H9 (cell line): ENCODE results near the gene MAP3K8. TPM values are rescaled to one million over a fixed set of nuclear protein-coding genes. Genes with fewer than 3 reads are reported as not detected.

ENCODE experiments used
- DNase-seq: peaks from one replicate; pipeline ENCODE4 v3.0.0-alpha.2; 2017
- H2AFZ ChIP-seq: one replicate; pipeline ENCODE4 v1.6.1; 2013; ENCODE audit warnings: mild to moderate bottlenecking, low read length, control low read depth, moderate library complexity
- H2AK5ac ChIP-seq: 2 replicates; pipeline ENCODE4 v1.6.1; 2013; ENCODE audit warnings: low read length, control low read depth, mixed read lengths; ENCODE audit not compliant: insufficient read length
- H2BK120ac ChIP-seq: one replicate; pipeline ENCODE4 v1.6.1; 2013; ENCODE audit warnings: low read depth, mild to moderate bottlenecking, low read length, control low read depth, inconsistent platforms; ENCODE audit not compliant: poor library complexity, severe bottlenecking
- H2BK12ac ChIP-seq: 2 replicates; pipeline ENCODE4 v1.6.1; 2013; ENCODE audit warnings: low read length, control low read depth, mixed read lengths, low read depth; ENCODE audit not compliant: insufficient read length
- H2BK15ac ChIP-seq: 2 replicates; pipeline ENCODE4 v1.6.1; 2013; ENCODE audit warnings: low read depth, low read length, control low read depth
- H2BK20ac ChIP-seq: one replicate; pipeline ENCODE4 v1.6.1; 2013; ENCODE audit warnings: low read depth, mild to moderate bottlenecking, low read length, control low read depth, inconsistent platforms; ENCODE audit not compliant: poor library complexity, severe bottlenecking
- H2BK5ac ChIP-seq: 2 replicates; pipeline ENCODE4 v1.6.1; 2013; ENCODE audit warnings: low read length, control low read depth, mixed read lengths; ENCODE audit not compliant: insufficient read length
- H3K14ac ChIP-seq: 2 replicates; pipeline ENCODE4 v1.6.1; 2013; ENCODE audit warnings: low read length, control low read depth; ENCODE audit not compliant: insufficient read depth
- H3K18ac ChIP-seq: 2 replicates; pipeline ENCODE4 v1.6.1; 2013; ENCODE audit warnings: low read depth, mild to moderate bottlenecking, mixed read lengths, low read length, control low read depth; ENCODE audit not compliant: insufficient read length
- H3K23ac ChIP-seq: 2 replicates; pipeline ENCODE4 v1.6.1; 2013; ENCODE audit warnings: low read length, control low read depth, mixed read lengths, low read depth; ENCODE audit not compliant: insufficient read length
- H3K23me2 ChIP-seq: 2 replicates; pipeline ENCODE4 v1.6.1; 2013; ENCODE audit warnings: low read depth, mild to moderate bottlenecking, mixed read lengths, low read length, control low read depth; ENCODE audit not compliant: insufficient read length, poor library complexity, severe bottlenecking
- H3K27ac ChIP-seq: 2 replicates; pipeline ENCODE4 v1.5.1; 2013; ENCODE audit warnings: low read length, control low read depth, mixed read lengths, low read depth; ENCODE audit not compliant: insufficient read length
- H3K27me3 ChIP-seq: 2 replicates; pipeline ENCODE4 v1.6.1; 2013; ENCODE audit warnings: low read length, control low read depth, inconsistent platforms; ENCODE audit not compliant: insufficient read depth
- H3K4ac ChIP-seq: 2 replicates; pipeline ENCODE4 v1.6.1; 2013; ENCODE audit warnings: low read depth, mild to moderate bottlenecking, control low read depth, inconsistent platforms, low read length, moderate library complexity
- H3K4me1 ChIP-seq: 2 replicates; pipeline ENCODE4 v1.6.1; 2013; ENCODE audit warnings: low read length, control low read depth, inconsistent platforms; ENCODE audit not compliant: insufficient read depth
- H3K4me2 ChIP-seq: 2 replicates; pipeline ENCODE4 v1.6.1; 2013; ENCODE audit warnings: low read length, control low read depth, mixed read lengths; ENCODE audit not compliant: insufficient read length, insufficient read depth
- H3K56ac ChIP-seq: 2 replicates; pipeline ENCODE4 v1.6.1; 2013; ENCODE audit warnings: low read depth, mild to moderate bottlenecking, mixed read lengths, low read length, control low read depth; ENCODE audit not compliant: insufficient read length
- H3K79me1 ChIP-seq: 2 replicates; pipeline ENCODE4 v1.6.1; 2013; ENCODE audit warnings: low read depth, mild to moderate bottlenecking, moderate library complexity, low read length, control low read depth, inconsistent platforms; ENCODE audit not compliant: insufficient read depth, poor library complexity, severe bottlenecking
- H3K79me2 ChIP-seq: 2 replicates; pipeline ENCODE4 v1.6.1; 2013; ENCODE audit warnings: low read length, control low read depth, inconsistent platforms; ENCODE audit not compliant: insufficient read depth
- H3K9ac ChIP-seq: 2 replicates; pipeline ENCODE4 v1.6.1; 2013; ENCODE audit warnings: low read length, control low read depth, mixed read lengths; ENCODE audit not compliant: insufficient read length; ENCODE audit errors: extremely low read depth
- H3K9me3 ChIP-seq: one replicate; pipeline ENCODE4 v1.6.1; 2013; ENCODE audit warnings: low read depth, low read length, inconsistent platforms; ENCODE audit not compliant: control insufficient read depth
- H3T11ph ChIP-seq: one replicate; pipeline ENCODE4 v1.6.1; 2013; ENCODE audit warnings: mild to moderate bottlenecking, low read length, control low read depth, inconsistent platforms
- H4K20me1 ChIP-seq: one replicate; pipeline ENCODE4 v1.6.1; 2013; ENCODE audit not compliant: control insufficient read depth, insufficient read length, insufficient read depth
- H4K5ac ChIP-seq: 2 replicates; pipeline ENCODE4 v1.6.1; 2013; ENCODE audit warnings: low read depth, mild to moderate bottlenecking, mixed read lengths, low read length, control low read depth; ENCODE audit not compliant: insufficient read length
- H4K8ac ChIP-seq: replicated peaks from 2 replicates; pipeline ENCODE4 v1.6.1; 2013; ENCODE audit warnings: low read length, control low read depth, mixed read lengths, low read depth; ENCODE audit not compliant: insufficient read length
- H4K91ac ChIP-seq: 2 replicates; pipeline ENCODE4 v1.6.1; 2013; ENCODE audit warnings: low read depth, mild to moderate bottlenecking, moderate library complexity, mixed read lengths, low read length, control low read depth; ENCODE audit not compliant: insufficient read length
- H3K27ac Mint-ChIP-seq, 3 experiments: 2 replicates in 2 of 3; 3 replicates in 1 of 3; pipeline ENCODE4 v1.8.0; 2020 to 2021; ENCODE audit warnings: mixed read lengths in 3 of 3, mild to moderate bottlenecking in 1 of 3, moderate library complexity in 1 of 3
- H3K27me3 Mint-ChIP-seq: 2 replicates; pipeline ENCODE4 v1.8.0; 2021; ENCODE audit warnings: low read depth, mild to moderate bottlenecking, moderate library complexity, mixed read lengths
- H3K36me3 Mint-ChIP-seq, 3 experiments: 2 replicates in 2 of 3; 3 replicates in 1 of 3; pipeline ENCODE4 v1.8.0; 2020 to 2021; ENCODE audit warnings: low read depth in 3 of 3, mixed read lengths in 3 of 3; ENCODE audit not compliant: insufficient read depth in 1 of 3
- H3K4me1 Mint-ChIP-seq, 2 experiments: 2 replicates each; pipeline ENCODE4 v1.8.0; 2020; ENCODE audit warnings: mixed read lengths in 2 of 2
- H3K4me3 Mint-ChIP-seq, 2 experiments: 2 replicates in 1 of 2; 3 replicates in 1 of 2; pipeline ENCODE4 v1.8.0; 2020 to 2021; ENCODE audit warnings: mild to moderate bottlenecking in 2 of 2, mixed read lengths in 2 of 2, moderate library complexity in 1 of 2
- H3K9me3 Mint-ChIP-seq, 2 experiments: 2 replicates in 1 of 2; 3 replicates in 1 of 2; pipeline ENCODE4 v1.8.0; 2020; ENCODE audit warnings: mild to moderate bottlenecking in 2 of 2, mixed read lengths in 2 of 2, moderate library complexity in 1 of 2
- CTCF ChIP-seq: fragments of 200-600 bp; sonication (generic); conservative IDR thresholded peaks from 3 replicates; pipeline ENCODE4 v1.8.0; 2021; ENCODE audit warnings: antibody characterized with exemption, mild to moderate bottlenecking
- WGBS: extraction: QIAGEN DNeasy Blood & Tissue Kit; methylation state at CpG from one replicate; pipeline ENCODE4 v1.1.7; 2013; ENCODE audit warnings: missing lambda C conversion rate, low lambda C conversion rate, mixed read lengths; ENCODE audit not compliant: insufficient read length; ENCODE audit errors: extremely low coverage; 5-methylcytosine and 5-hydroxymethylcytosine counted together
- total RNA-seq: library from RNA; stranded (reverse); gene quantifications from 2 replicates; pipeline ENCODE4 v1.2.1, GENCODE V29; 2021

The MAP3K8 gene
- total RNA-seq, 1 experiment from 2014 or later = 3.5 TPM

- Mint-ChIP-seq H3K36me3 (peaks cover 0 to 4% (median 2%) of the 10 kb centered on the region in 3 experiments; a peak in 2 of 7 replicates), H3K4me1 (peaks cover 36 to 45% of the 10 kb centered on the region in 2 experiments), H3K27me3 (peaks cover 54% of the 10 kb centered on the region), H3K9me3 (peaks cover 0 to 2% of the 10 kb centered on the region in 2 experiments; a peak in 1 of 5 replicates), H3K4me3 (peak overlapping the region; percentile 73 to 90), H3K27ac (peak overlapping the region; percentile 53 to 78 (median 73); a peak in 5 of 7 replicates)
- Histone ChIP-seq H4K91ac (no peak overlapping the region), H3K56ac (no peak overlapping the region), H3K4ac (no peak overlapping the region), H2AFZ (no peak overlapping the region), H3K79me2 (no peaks in the 10 kb centered on the region), H2BK15ac (no peak overlapping the region), H3K23ac (no peak overlapping the region), H3K4me1 (peaks cover 9% of the 10 kb centered on the region; the same call in 1 of the 2 replicates), H2AK5ac (no peak overlapping the region), H4K8ac (no peak overlapping the region), H3K9me3 (no peaks in the 10 kb centered on the region), H2BK20ac (no peak overlapping the region), H3K4me2 (peak overlapping the region; percentile 94), H3K18ac (peak overlapping the region; percentile 37), H3K9ac (no peak overlapping the region), H4K20me1 (no peaks in the 10 kb centered on the region), H2BK12ac (no peak overlapping the region), H3K79me1 (no peaks in the 10 kb centered on the region), H3T11ph (no peak overlapping the region), H2BK120ac (no peak overlapping the region), H2BK5ac (no peak overlapping the region), H3K27me3 (peaks cover 9% of the 10 kb centered on the region; the same call in 1 of the 2 replicates), H3K23me2 (peaks cover 17% of the 10 kb centered on the region), H3K14ac (0 out of 2 replicates have a peak overlapping the region, but pooled peaks have one; percentile 41), H4K5ac (no peak overlapping the region), H3K27ac (no peak overlapping the region)
- no CpG with 5 or more reads among the region's 35 CpGs for WGBS
- TF ChIP-seq CTCF = no peak
- peak; percentile 35 for DNase-seq
Measured at GRCh38 chr10:30432622-30433305, 1.2 kb upstream of the MAP3K8 start.
